IMR-90 (cell line): ENCODE measurements around the gene ZNF207. TPM values are rescaled to one million over a fixed set of nuclear protein-coding genes. Genes with fewer than 3 reads are reported as not detected.

Source experiments
- ATAC-seq: fragments of 200-7000 bp; cut with Tn5 transposase; 2 replicates; pipeline ENCODE4 v1.9.1; 2020; ENCODE audit warnings: low read depth, mild to moderate bottlenecking, moderate library complexity
- BruUV-seq: library from RNA; stranded (reverse); fragments of 400-500 nt; replicated peaks from 2 replicates; lab custom pipeline; 2021; lab: Mats Ljungman, UMichigan
- CTCF ChIA-PET: fragments of 300-600 bp; formaldehyde crosslinking; extraction: SDS; loops from one replicate; lab custom pipeline; 2021; ENCODE audit warnings: antibody characterized with exemption; lab: Yijun Ruan, JAX
- POLR2A ChIA-PET: fragments of 300-600 bp; sonication (Branson Sonifier 250); formaldehyde crosslinking; loops from one replicate; lab custom pipeline; 2022; ENCODE audit warnings: antibody characterized with exemption; ENCODE audit not compliant: unreplicated experiment; lab: Charles Lee
- DNase-seq: peaks from one replicate; pipeline ENCODE4 v3.0.0; 2013
- H2AFZ ChIP-seq: replicated peaks from 2 replicates; pipeline ENCODE3; 2013; ENCODE audit warnings: low read length, mild to moderate bottlenecking; ENCODE audit not compliant: poor library complexity
- H2AK5ac ChIP-seq: 2 replicates; pipeline ENCODE4 v1.6.1; 2013; ENCODE audit warnings: low read depth, low read length, inconsistent platforms
- H2AK9ac ChIP-seq: replicated peaks from 2 replicates; pipeline ENCODE3; 2013; ENCODE audit warnings: mild to moderate bottlenecking, low read depth, low read length, moderate library complexity; ENCODE audit not compliant: poor library complexity
- H2BK120ac ChIP-seq: 2 replicates; pipeline ENCODE4 v1.6.1; 2013; ENCODE audit warnings: low read depth, low read length, inconsistent platforms
- H2BK15ac ChIP-seq: 3 replicates; pipeline ENCODE4 v1.6.1; 2013; ENCODE audit warnings: low read depth, low read length, inconsistent platforms
- H2BK20ac ChIP-seq: 2 replicates; pipeline ENCODE4 v1.6.1; 2013; ENCODE audit warnings: low read depth, mild to moderate bottlenecking, inconsistent platforms, low read length, moderate library complexity
- H2BK5ac ChIP-seq: 2 replicates; pipeline ENCODE4 v1.6.1; 2013; ENCODE audit warnings: mild to moderate bottlenecking, low read depth, low read length, inconsistent platforms; ENCODE audit not compliant: poor library complexity, severe bottlenecking
- H3K14ac ChIP-seq: replicated peaks from 2 replicates; pipeline ENCODE4 v1.6.1; 2013; ENCODE audit warnings: low read depth, low read length, inconsistent platforms
- H3K18ac ChIP-seq: 2 replicates; pipeline ENCODE4 v1.6.1; 2013; ENCODE audit warnings: low read depth, low read length, control low read depth
- H3K23ac ChIP-seq: 2 replicates; pipeline ENCODE4 v1.6.1; 2013; ENCODE audit warnings: low read depth, low read length, inconsistent platforms
- H3K27ac ChIP-seq: 2 replicates; pipeline ENCODE4 v1.5.1; 2013; ENCODE audit warnings: mild to moderate bottlenecking, control low read depth, low read length; ENCODE audit not compliant: insufficient read depth
- H3K27me3 ChIP-seq: 2 replicates; pipeline ENCODE4 v1.6.1; 2013; ENCODE audit warnings: low read length; ENCODE audit not compliant: control insufficient read depth, insufficient read depth
- H3K36me3 ChIP-seq: 2 replicates; pipeline ENCODE4 v1.6.1; 2013; ENCODE audit warnings: low read length, mixed read lengths; ENCODE audit not compliant: control insufficient read depth, insufficient read depth
- H3K4ac ChIP-seq: 2 replicates; pipeline ENCODE4 v1.6.1; 2013; ENCODE audit warnings: low read depth, low read length, inconsistent platforms
- H3K4me1 ChIP-seq: 2 replicates; pipeline ENCODE4 v1.6.1; 2013; ENCODE audit warnings: low read length, mixed read lengths; ENCODE audit not compliant: control insufficient read depth, insufficient read depth
- H3K4me2 ChIP-seq: 2 replicates; pipeline ENCODE4 v1.6.1; 2013; ENCODE audit warnings: low read depth, mild to moderate bottlenecking, control low read depth, low read length, moderate library complexity
- H3K4me3 ChIP-seq: 2 replicates; pipeline ENCODE4 v1.5.1; 2013; ENCODE audit warnings: low read depth, mild to moderate bottlenecking, control low read depth, low read length, moderate library complexity; ENCODE audit not compliant: insufficient read depth
- H3K56ac ChIP-seq: 2 replicates; pipeline ENCODE4 v1.6.1; 2013; ENCODE audit warnings: low read length, inconsistent platforms; ENCODE audit not compliant: insufficient read depth; ENCODE audit errors: extremely low read depth
- H3K79me1 ChIP-seq, 2 experiments: 2 replicates each; pipeline ENCODE4 v1.6.1; 2013; ENCODE audit warnings: low read length in 2 of 2, inconsistent platforms in 1 of 2, low read depth in 1 of 2
- H3K9ac ChIP-seq: 2 replicates; pipeline ENCODE4 v1.6.1; 2013; ENCODE audit warnings: low read depth, low read length, control low read depth
- H3K9me1 ChIP-seq: 2 replicates; pipeline ENCODE4 v1.6.1; 2013; ENCODE audit warnings: low read length, inconsistent platforms; ENCODE audit not compliant: insufficient read depth
- H3K9me3 ChIP-seq: 2 replicates; pipeline ENCODE4 v1.6.1; 2013; ENCODE audit warnings: low read length; ENCODE audit not compliant: control insufficient read depth, insufficient read depth
- H4K20me1 ChIP-seq: 2 replicates; pipeline ENCODE4 v1.6.1; 2013; ENCODE audit warnings: low read length, inconsistent platforms; ENCODE audit not compliant: insufficient read depth
- H4K5ac ChIP-seq: 2 replicates; pipeline ENCODE4 v1.6.1; 2013; ENCODE audit warnings: mild to moderate bottlenecking, low read depth, low read length, control low read depth
- H4K8ac ChIP-seq, 2 experiments: 2 replicates each; pipeline ENCODE4 v1.6.1; 2013; ENCODE audit warnings: low read depth in 2 of 2, low read length in 2 of 2, control low read depth in 1 of 2, inconsistent platforms in 1 of 2
- H4K91ac ChIP-seq: 2 replicates; pipeline ENCODE4 v1.6.1; 2013; ENCODE audit warnings: low read depth, low read length, inconsistent platforms; ENCODE audit not compliant: insufficient read depth
- BHLHE40 ChIP-seq: fragments of 150-350 bp; IDR thresholded peaks from 2 replicates; pipeline ENCODE4 v1.6.1; 2016; ENCODE audit warnings: mild to moderate bottlenecking, low read depth, low read length
- CEBPB ChIP-seq: IDR thresholded peaks from 2 replicates; pipeline ENCODE4 v1.6.1; 2012; ENCODE audit warnings: low read depth, low read length, improper control_type of control experiment
- CHD1 ChIP-seq: IDR thresholded peaks from 2 replicates; pipeline ENCODE4 v1.6.1; 2012; ENCODE audit warnings: low read depth, low read length, improper control_type of control experiment
- CTCF ChIP-seq: conservative IDR thresholded peaks from 2 replicates; pipeline ENCODE4 v1.5.1; 2012; ENCODE audit warnings: mild to moderate bottlenecking, low read depth, low read length, improper control_type of control experiment
- ELK1 ChIP-seq: fragments of 150-350 bp; IDR thresholded peaks from 2 replicates; pipeline ENCODE4 v1.6.1; 2016; ENCODE audit warnings: low read depth, mild to moderate bottlenecking, low read length, moderate library complexity, borderline replicate concordance
- FOS ChIP-seq: fragments of 150-350 bp; IDR thresholded peaks from 2 replicates; pipeline ENCODE4 v1.6.1; 2016; ENCODE audit warnings: low read depth, low read length
- MAFK ChIP-seq: IDR thresholded peaks from 2 replicates; pipeline ENCODE4 v1.6.1; 2012; ENCODE audit warnings: low read depth, low read length, improper control_type of control experiment
- MAZ ChIP-seq: IDR thresholded peaks from 2 replicates; pipeline ENCODE4 v1.6.1; 2012; ENCODE audit warnings: low read depth, mild to moderate bottlenecking, low read length, improper control_type of control experiment, moderate library complexity, borderline replicate concordance
- MXI1 ChIP-seq: IDR thresholded peaks from 2 replicates; pipeline ENCODE4 v1.6.1; 2012; ENCODE audit warnings: low read depth, mild to moderate bottlenecking, low read length, moderate library complexity, borderline replicate concordance
- NFE2L2 ChIP-seq: fragments of 150-350 bp; IDR thresholded peaks from 2 replicates; pipeline ENCODE4 v1.6.1; 2016; ENCODE audit warnings: low read depth, mild to moderate bottlenecking, low read length
- POLR2A ChIP-seq: IDR thresholded peaks from 2 replicates; pipeline ENCODE4 v1.6.1; 2012; ENCODE audit warnings: mild to moderate bottlenecking, low read depth, low read length
- RAD21 ChIP-seq: IDR thresholded peaks from 2 replicates; pipeline ENCODE4 v1.6.1; 2012; ENCODE audit warnings: low read length, improper control_type of control experiment
- RCOR1 ChIP-seq: IDR thresholded peaks from 2 replicates; pipeline ENCODE4 v1.6.1; 2012; ENCODE audit warnings: mild to moderate bottlenecking, low read length, improper control_type of control experiment; ENCODE audit not compliant: insufficient replicate concordance
- RFX5 ChIP-seq: IDR thresholded peaks from 2 replicates; pipeline ENCODE4 v1.8.0; 2012; ENCODE audit warnings: low read depth, mild to moderate bottlenecking, low read length, moderate library complexity
- SMC3 ChIP-seq: fragments of 150-350 bp; IDR thresholded peaks from 2 replicates; pipeline ENCODE4 v1.6.1; 2016; ENCODE audit warnings: low read depth, mild to moderate bottlenecking, antibody characterized with exemption, low read length, moderate library complexity
- USF2 ChIP-seq: fragments of 150-350 bp; IDR thresholded peaks from 2 replicates; pipeline ENCODE4 v1.6.1; 2017; ENCODE audit warnings: mild to moderate bottlenecking, antibody characterized with exemption, low read length, low read depth
- WGBS, 2 experiments: methylation state at CpG; one replicate each; pipeline versions ENCODE4 v1.1.5 to v1.1.7; 2013; ENCODE audit warnings: missing lambda C conversion rate in 2 of 2; ENCODE audit not compliant: insufficient read length in 1 of 2; ENCODE audit errors: extremely low coverage in 2 of 2; 5-methylcytosine and 5-hydroxymethylcytosine counted together
- dilution Hi-C: fragments of 300-500 bp; cut with HindIII; formaldehyde crosslinking; loops from one replicate; pipeline ENCODE4 v1.14.3; 2018; ENCODE audit warnings: low sequenced_read_pairs; ENCODE audit not compliant: unreplicated experiment
- in situ Hi-C: fragments of 300-500 bp; cut with MboI; formaldehyde crosslinking; loops from 3 replicates; pipeline ENCODE4 v1.14.3; 2019; ENCODE audit warnings: low sequenced_read_pairs, inconsistent platforms, mixed read lengths
- intact Hi-C: fragments of 100-400 bp; cut with micrococcal nuclease; formaldehyde crosslinking; loops from 2 replicates; pipeline ENCODE4 v1.10.0; 2022
- polyA plus RNA-seq, 3 experiments: library from polyadenylated mRNA; depleted of rRNA; stranded (reverse); fragments of >200 nt; gene quantifications; 2 replicates each; pipeline ENCODE4 v1.2.3, GENCODE V29; 2012; ENCODE audit warnings: low replicate concordance in 1 of 3
- total RNA-seq: library from RNA; depleted of rRNA; stranded (reverse); fragments of >200 nt; gene quantifications from 2 replicates; pipeline ENCODE4 v1.2.3, GENCODE V29; 2012

ZNF207 gene
- total and polyA plus RNA-seq, 2 of the 4 experiments (the other 2 are of a cell fraction) = 199 to 207 TPM

- peaks cover 47% of the 10 kb centered on the region for H3K27me3 ChIP-seq
- ChIA-PET CTCF (interaction anchor here (0.9 kb wide), 1 partner anchor 12 kb away, joined by 3 read pairs; no protein-coding TSS in a partner anchor), POLR2A (no interaction called here)
- TF ChIP-seq ELK1 (no peak), RCOR1 (no peak), RAD21 (no peak), MAZ (no peak), CTCF (no peak), RFX5 (no peak), NFE2L2 (no peak), POLR2A (no peak), BHLHE40 (no peak), USF2 (no peak), SMC3 (no peak), FOS (no peak), MAFK (no peak), CEBPB (no peak), MXI1 (no peak), CHD1 (no peak)
- no peaks in the 10 kb centered on the region for H3K9me3 ChIP-seq
- no TSS peak for BruUV-seq
- H2AK9ac ChIP-seq = no peak overlapping the region
- H2BK5ac ChIP-seq = no peak overlapping the region
- 0% methylated on average over 1 of the region's 9 CpGs; no CpG with 5 or more reads in 1 of the 2 experiments for WGBS, 2 experiments
- in situ Hi-C loops = no loop called here
- no peak overlapping the region for H3K4ac ChIP-seq
- intact Hi-C loops = no loop called here
- no peak overlapping the region for H3K4me3 ChIP-seq
- no peak overlapping the region for H3K9ac ChIP-seq
- H3K27ac ChIP-seq = no peak overlapping the region
- H3K23ac ChIP-seq = peak overlapping the region; percentile 47; the same call in 1 of the 2 replicates
- H3K18ac ChIP-seq = no peak overlapping the region
- peak; percentile 37; the same call in 1 of the 2 replicates for ATAC-seq
- H2BK120ac ChIP-seq = no peak overlapping the region
- H3K56ac ChIP-seq = no peak overlapping the region
- H2AFZ ChIP-seq = no peak overlapping the region
- no peaks in the 10 kb centered on the region for H3K9me1 ChIP-seq
- H4K5ac ChIP-seq = no peak overlapping the region
- H4K20me1 ChIP-seq = no peaks in the 10 kb centered on the region
- H3K4me1 ChIP-seq = no peaks in the 10 kb centered on the region
- dilution Hi-C loops = no loop called here
- peak overlapping the region; percentile 51; the same call in 1 of the 2 replicates for H3K4me2 ChIP-seq
- H2AK5ac ChIP-seq = no peak overlapping the region
- no peak overlapping the region for H3K14ac ChIP-seq
- H2BK15ac ChIP-seq = no peak overlapping the region
- no peaks in the 10 kb centered on the region for H3K79me1 ChIP-seq
- no peak overlapping the region for H2BK20ac ChIP-seq
- H4K8ac ChIP-seq = no peak overlapping the region
- H4K91ac ChIP-seq = no peak overlapping the region
- H3K36me3 ChIP-seq = no peaks in the 10 kb centered on the region
- DNase-seq = no peak
Measured at GRCh38 chr17:32311028-32311536, 38.9 kb upstream of the ZNF207 start.
